Skeletal muscle satellite cell (primary cell): Measurements from ENCODE around the gene OLFML2A.

Experiments used
- H3K27me3 ChIP-seq: 2 replicates; pipeline ENCODE4 v1.7.0; 2013; ENCODE audit warnings: low read length; ENCODE audit not compliant: control insufficient read depth, insufficient read depth
- H3K36me3 ChIP-seq: 2 replicates; pipeline ENCODE4 v1.7.0; 2013; ENCODE audit warnings: mild to moderate bottlenecking, control low read depth, low read length; ENCODE audit not compliant: insufficient read depth
- H3K4me1 ChIP-seq: 2 replicates; pipeline ENCODE4 v1.7.0; 2013; ENCODE audit warnings: low read length; ENCODE audit not compliant: control insufficient read depth, insufficient read depth
- H3K4me2 ChIP-seq: 2 replicates; pipeline ENCODE4 v1.7.0; 2013; ENCODE audit warnings: mild to moderate bottlenecking, low read length
- H3K4me3 ChIP-seq: 2 replicates; pipeline ENCODE4 v1.7.0; 2013; ENCODE audit warnings: low read length
- H3K9ac ChIP-seq: 2 replicates; pipeline ENCODE4 v1.7.0; 2013; ENCODE audit warnings: mild to moderate bottlenecking, low read depth, low read length, moderate library complexity
- H3K9me3 ChIP-seq: replicated peaks from 2 replicates; pipeline ENCODE4 v1.7.0; 2013; ENCODE audit warnings: mild to moderate bottlenecking, control low read depth, low read length

The OLFML2A gene

DNA sequence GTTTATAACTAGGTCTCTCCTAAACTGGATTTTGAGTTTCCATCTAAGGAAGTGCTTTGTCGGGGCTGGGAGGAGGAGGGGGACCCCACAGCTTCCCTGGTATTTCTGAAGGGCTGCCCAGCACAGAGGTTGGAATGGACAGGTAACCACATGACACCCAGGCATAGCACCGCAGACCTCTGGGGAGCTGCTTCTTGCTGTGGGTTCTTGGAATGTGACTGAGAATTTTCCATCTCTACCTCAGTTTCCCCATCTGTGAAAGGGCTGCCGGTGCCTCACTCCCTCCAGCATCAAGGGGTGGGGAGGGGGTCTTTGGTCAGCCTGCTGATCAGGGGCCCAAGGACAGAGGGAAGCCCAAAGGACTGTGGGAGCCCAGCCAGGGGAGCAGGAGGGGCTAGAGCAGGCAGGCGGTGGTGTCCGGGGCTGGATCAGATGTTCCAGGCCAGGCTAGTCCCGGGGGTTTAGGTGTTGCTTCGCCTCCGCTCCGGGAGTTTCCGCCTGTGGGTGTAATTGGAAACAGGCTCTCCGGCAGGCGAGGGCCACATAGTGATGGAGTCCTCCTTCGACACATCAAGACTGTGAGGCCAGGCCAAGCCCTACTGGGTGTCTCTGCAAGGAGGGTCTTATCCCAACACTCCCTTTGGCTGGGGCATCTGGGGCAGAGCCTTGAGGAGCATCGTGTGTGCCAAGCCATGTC, 3.3 kb downstream of the OLFML2A start:
- Histone ChIP-seq H3K9me3 (no peaks in the 10 kb centered on the region), H3K9ac (peak overlapping the region; percentile 49), H3K4me1 (peaks cover 63% of the 10 kb centered on the region), H3K36me3 (no peaks in the 10 kb centered on the region), H3K27me3 (no peaks in the 10 kb centered on the region), H3K4me3 (peak overlapping the region; percentile 38), H3K4me2 (peak overlapping the region; percentile 78)

DNA sequence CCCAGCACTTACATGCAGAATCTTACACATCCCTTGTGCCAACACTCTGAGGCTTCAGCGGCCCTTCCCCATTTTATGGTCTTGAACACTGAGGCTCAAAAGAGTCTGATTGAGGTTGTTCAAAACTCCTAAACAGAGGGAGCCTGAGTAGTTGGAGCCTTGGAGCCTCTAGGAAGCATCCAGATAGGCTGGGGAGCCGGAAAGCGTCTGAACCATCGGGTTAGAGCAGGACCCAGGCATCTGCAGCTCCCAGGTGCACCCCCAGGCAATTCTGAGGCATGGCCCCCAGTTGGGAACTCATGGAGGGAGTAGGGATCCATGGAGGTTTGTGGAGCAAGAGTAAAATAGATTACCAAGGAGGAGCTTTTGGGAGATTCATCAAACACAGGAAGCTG, 3.8 kb downstream of the OLFML2A start:
- Histone ChIP-seq H3K27me3 (no peaks in the 10 kb centered on the region), H3K4me3 (no peak overlapping the region), H3K9me3 (no peaks in the 10 kb centered on the region), H3K4me1 (peaks cover 63% of the 10 kb centered on the region), H3K9ac (no peak overlapping the region), H3K4me2 (no peak overlapping the region), H3K36me3 (no peaks in the 10 kb centered on the region)

DNA sequence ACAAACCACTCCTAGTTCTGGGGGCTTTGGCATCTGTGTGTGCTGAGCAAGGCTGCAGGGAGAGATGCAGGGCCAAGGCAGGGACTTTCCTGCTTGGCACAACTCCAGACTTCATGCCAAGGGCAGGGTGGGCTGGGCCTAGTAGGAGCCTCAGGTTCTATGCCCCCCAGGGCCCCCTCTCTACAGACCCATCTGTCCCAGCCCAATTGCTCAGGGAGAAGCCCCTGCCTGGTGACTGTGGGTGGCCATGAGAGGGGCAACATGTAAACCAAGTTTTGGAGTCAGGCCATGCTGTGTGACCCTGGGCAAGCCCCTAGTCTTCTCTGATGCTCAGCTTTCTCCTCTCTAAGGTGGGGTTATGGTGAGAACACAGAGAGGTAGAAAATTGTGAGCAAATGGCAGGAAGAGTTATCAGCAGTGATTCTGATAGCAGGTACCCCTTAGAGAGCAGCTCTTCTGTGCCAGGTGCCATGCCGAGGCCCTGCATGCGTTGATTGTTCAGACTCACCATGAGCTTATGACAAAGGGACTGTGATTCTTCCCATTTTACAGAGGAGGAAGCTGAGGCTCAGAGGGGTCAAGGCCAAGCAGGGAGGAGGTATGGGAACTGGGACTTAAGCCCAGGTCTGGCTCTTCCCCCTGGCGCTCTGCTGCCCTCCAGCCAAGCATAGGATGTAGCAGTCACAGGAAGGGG, 5.2 kb downstream of the OLFML2A start:
- Histone ChIP-seq H3K36me3 (no peaks in the 10 kb centered on the region), H3K9me3 (no peaks in the 10 kb centered on the region), H3K4me3 (no peak overlapping the region), H3K27me3 (no peaks in the 10 kb centered on the region), H3K9ac (no peak overlapping the region), H3K4me2 (no peak overlapping the region), H3K4me1 (peaks cover 58% of the 10 kb centered on the region)

DNA sequence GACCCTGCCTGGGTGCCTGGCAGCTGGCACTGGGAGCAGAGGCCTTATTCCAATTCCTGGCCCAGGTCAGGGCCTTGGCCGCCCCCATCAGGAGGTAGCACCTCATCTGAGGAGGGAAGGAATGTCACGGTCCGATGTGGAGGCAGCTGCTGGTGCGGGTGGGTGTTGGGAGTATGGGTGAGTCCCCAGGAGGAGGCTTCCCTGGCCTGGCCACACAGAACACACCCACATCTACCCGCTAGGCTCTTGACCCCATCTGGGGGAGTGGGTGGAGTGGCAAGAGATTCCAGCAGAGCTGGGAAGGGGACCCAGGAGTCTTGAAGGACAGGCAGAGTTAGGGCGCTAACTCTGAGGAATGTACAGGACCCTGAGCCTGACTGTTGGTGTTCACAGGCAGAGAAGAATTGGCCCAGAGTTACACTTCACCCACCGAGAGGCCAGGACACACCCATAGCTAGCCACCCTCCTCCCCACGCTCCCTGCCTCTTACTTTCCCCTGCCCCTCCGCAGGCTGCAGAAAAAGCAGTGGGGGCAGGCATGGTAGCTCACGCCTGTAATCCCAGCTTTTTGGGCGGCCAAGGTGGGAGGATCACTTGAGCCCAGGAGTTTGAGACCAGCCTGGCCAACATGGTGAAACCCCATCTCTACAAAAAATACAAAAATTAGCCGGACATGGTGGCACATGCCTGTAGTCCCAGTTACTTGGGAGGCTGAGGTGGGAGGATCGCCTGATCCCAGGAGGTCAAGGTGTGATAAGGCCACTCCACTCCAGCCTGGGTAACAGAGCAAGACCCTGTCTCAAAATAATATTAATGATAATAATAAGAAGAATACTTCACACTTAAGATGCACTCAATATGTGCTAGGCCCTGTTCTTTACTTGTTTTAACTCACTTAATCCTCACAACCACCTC, 6.0 kb downstream of the OLFML2A start:
- no peak overlapping the region for H3K4me2 ChIP-seq
- H3K4me3 ChIP-seq: no peak overlapping the region
- H3K9ac ChIP-seq: no peak overlapping the region
- H3K36me3 ChIP-seq: no peaks in the 10 kb centered on the region
- no peaks in the 10 kb centered on the region for H3K27me3 ChIP-seq
- peaks cover 50% of the 10 kb centered on the region for H3K4me1 ChIP-seq
- H3K9me3 ChIP-seq: no peaks in the 10 kb centered on the region

DNA sequence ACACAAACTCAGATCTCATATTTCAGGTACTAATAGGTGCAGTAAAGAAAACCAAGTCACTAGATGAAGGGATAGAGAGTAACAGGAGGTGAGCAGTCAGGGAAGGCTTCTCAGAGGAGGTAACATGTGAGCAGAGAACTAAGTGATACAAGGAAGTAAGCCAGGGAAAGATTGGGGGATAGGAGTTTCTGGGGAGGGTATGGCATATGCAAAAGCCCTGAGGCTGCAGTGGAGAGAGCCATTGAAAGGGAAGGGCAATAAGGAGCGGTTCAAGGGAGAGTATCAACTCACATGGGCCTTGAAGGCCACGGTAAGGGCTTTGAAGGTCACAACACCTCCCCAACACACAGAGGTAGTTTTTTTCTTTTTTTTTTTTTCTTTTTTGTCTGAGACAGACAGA, 6.9 kb downstream of the OLFML2A start:
- H3K4me2 ChIP-seq: no peak overlapping the region
- H3K9me3 ChIP-seq: no peaks in the 10 kb centered on the region
- no peaks in the 10 kb centered on the region for H3K27me3 ChIP-seq
- H3K9ac ChIP-seq: no peak overlapping the region
- H3K4me3 ChIP-seq: no peak overlapping the region
- H3K36me3 ChIP-seq: no peaks in the 10 kb centered on the region
- H3K4me1 ChIP-seq: peaks cover 46% of the 10 kb centered on the region

DNA sequence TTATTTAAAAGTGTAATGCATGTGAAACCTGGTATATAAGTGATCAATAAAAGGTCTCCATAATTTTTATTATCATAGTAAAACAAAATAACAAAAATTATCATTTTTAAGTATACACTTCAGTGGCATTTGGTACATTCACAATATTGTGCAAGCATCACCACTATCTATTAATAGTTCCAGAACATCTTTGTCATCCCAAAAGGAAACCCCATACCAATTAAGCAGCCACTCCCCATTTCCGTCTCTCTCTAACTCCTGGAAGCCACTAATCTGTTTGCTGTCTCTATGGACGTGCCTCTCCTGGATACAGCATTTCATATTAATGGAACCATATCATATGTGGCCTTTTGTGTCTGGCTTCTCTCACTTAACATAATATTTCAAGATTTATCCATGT, 7.6 kb downstream of the OLFML2A start:
- H3K36me3 ChIP-seq: no peaks in the 10 kb centered on the region
- no peak overlapping the region for H3K9ac ChIP-seq
- H3K4me3 ChIP-seq: no peak overlapping the region
- H3K4me2 ChIP-seq: peak overlapping the region; percentile 15
- no peaks in the 10 kb centered on the region for H3K27me3 ChIP-seq
- H3K9me3 ChIP-seq: no peaks in the 10 kb centered on the region
- H3K4me1 ChIP-seq: peaks cover 41% of the 10 kb centered on the region

DNA sequence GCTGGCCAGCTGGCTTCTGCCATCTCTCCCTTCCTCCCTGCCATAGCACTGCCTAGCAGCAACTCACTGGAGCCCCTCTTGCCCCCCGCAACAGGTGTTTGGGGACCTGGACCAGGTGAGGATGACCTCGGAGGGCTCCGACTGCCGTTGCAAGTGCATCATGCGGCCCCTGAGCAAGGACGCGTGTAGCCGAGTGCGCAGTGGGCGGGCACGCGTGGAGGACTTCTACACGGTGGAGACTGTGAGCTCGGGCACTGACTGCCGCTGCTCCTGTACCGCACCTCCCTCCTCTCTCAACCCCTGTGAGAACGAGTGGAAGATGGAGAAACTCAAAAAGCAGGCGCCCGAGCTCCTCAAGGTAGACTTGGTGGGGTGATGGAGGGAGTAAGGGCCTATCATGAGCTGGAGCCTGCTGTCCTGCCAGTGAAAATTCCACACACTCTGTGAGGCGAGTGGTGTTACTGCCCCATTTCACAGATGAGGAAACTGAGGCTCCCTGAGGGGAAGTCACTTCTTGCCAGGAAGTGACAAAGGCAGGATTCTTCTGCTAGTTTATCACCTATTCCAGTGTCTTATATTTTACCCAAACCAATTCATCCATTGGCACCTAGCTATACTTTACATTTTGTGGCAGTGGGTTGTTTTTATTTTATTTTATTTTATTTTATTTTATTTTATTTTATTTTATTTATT, 10.1 kb downstream of the OLFML2A start:
- no peaks in the 10 kb centered on the region for H3K27me3 ChIP-seq

DNA sequence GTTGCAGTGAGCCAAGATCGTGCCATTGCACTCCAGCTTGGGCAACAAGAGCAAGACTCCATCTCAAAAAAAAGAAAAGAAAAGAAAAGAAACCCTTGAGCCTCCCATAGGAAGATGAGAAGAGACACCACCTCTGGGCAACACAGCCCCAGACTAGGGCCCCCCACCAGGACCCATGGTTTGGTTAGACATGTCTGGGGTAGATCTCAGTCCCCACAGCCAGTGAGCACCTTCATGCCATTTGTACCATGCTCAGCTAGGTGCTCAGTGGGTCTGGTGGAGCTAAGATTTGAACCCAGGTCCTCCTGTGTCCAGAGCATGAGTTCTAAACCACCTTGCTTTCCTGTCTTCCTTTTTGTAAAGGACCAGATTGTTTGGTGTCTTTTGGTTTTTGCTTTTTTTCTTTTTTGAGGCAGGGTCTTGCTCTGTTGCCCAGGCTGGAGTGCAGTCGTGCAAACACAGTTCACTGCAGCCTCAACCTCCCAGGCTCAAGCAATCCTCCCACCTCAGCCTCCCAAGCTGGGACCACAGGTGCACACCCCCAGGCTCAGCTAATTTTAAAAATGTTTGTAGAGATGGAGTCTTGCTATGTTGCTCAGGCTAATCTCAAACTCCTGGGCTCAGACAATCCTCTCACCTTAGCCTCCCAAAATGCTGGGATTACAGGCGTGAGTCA, 11.7 kb downstream of the OLFML2A start:
- Histone ChIP-seq H3K27me3 (no peaks in the 10 kb centered on the region), H3K9ac (no peak overlapping the region), H3K4me2 (no peak overlapping the region)

More for the DNA sequence above, 10.1 kb downstream of the OLFML2A start:
- H3K36me3 ChIP-seq: no peaks in the 10 kb centered on the region
- no peak overlapping the region for H3K9ac ChIP-seq
- no peak overlapping the region for H3K4me2 ChIP-seq
- no peaks in the 10 kb centered on the region for H3K9me3 ChIP-seq
- H3K4me3 ChIP-seq: no peak overlapping the region
- H3K4me1 ChIP-seq: peaks cover 25% of the 10 kb centered on the region

DNA sequence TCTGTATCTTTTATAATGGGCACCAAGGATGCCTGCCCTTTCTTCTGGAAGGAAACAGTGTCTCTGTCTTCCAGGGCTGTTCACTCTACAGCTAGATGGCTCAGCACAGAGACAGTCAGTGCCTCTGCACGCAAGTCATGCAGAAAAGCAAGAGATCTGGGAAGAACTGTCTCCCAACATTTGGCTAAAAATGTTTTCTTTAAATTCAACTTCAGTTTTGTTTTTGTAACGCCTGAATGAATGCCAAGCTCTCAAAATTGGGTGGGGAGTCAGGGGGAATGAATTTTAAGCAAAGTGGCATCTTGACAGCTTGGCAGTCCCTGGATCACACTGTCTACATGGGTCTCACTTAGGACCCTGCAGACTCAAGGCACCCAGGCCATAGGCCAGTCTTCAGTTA, 12.6 kb downstream of the OLFML2A start:
- Histone ChIP-seq H3K4me2 (no peak overlapping the region), H3K9me3 (no peaks in the 10 kb centered on the region), H3K4me1 (peaks cover 21% of the 10 kb centered on the region), H3K36me3 (no peaks in the 10 kb centered on the region), H3K27me3 (no peaks in the 10 kb centered on the region), H3K9ac (no peak overlapping the region), H3K4me3 (no peak overlapping the region)

More for the DNA sequence above, 11.7 kb downstream of the OLFML2A start:
- Histone ChIP-seq H3K4me1 (peaks cover 28% of the 10 kb centered on the region), H3K4me3 (no peak overlapping the region), H3K9me3 (no peaks in the 10 kb centered on the region), H3K36me3 (no peaks in the 10 kb centered on the region)

DNA sequence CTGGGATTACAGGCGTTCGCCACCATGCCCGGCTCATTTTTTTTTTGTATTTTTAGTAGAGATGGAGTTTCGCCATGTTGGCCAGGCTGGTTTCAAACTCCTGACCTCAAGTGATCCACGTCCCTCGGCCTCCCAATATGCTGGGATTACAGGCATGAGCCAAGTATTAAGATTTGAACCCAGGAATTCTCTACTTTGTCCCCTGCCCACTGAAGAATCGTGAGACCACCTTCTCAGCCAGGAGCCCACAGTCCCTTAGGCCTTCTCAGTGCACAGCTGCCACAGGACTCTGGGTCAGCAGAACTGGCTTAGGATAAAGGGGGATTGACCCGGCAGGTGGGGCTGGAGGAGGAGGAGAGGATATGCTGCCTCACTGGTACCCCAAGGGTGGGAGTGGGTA, 13.4 kb downstream of the OLFML2A start:
- Histone ChIP-seq H3K4me3 (no peak overlapping the region), H3K36me3 (no peaks in the 10 kb centered on the region), H3K9me3 (no peaks in the 10 kb centered on the region), H3K4me2 (no peak overlapping the region), H3K27me3 (no peaks in the 10 kb centered on the region), H3K4me1 (peaks cover 16% of the 10 kb centered on the region), H3K9ac (no peak overlapping the region)
